ENCODE measurements around the gene RPL7L1. TPM values are rescaled to one million over a fixed set of nuclear protein-coding genes. Genes with fewer than 3 reads are reported as not detected.
A peak's percentile ranks its signal among the peaks of the same experiment; 100 is the strongest.

RPL7L1 gene
- total and polyA plus RNA-seq, 2 of the 13 experiments (the other 11 are each of a cell fraction or from before 2014, with no cell fraction given) = 51.6 to 179 TPM

DNA sequence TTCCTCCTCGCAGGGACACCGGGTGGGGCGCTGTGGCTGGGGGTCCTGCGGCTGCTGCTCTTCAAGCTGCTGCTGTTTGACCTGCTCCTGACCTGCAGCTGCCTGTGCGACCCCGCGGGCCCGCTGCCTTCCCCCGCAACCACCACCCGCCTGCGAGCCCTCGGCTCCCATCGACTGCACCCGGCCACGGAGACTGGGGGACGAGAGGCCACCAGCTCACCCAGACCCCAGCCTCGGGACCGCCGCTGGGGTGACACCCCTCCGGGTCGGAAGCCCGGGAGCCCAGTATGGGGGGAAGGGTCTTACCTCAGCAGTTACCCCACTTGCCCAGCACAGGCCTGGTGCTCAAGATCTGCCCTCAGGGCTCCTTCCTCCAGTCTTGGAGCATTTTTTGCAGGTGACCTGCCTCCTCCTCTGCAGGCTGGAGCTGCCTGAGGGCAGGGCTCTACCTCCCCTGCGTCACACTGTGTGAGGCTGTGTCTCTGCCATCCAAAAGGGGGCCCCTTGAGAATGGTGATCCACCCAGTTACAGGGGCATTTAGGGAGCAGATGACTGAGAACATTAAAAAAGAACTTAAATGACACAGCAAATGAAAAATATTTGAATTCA is 45.9 kb downstream of the RPL7L1 start (continued):
- TF ChIP-seq, protein P1, sequence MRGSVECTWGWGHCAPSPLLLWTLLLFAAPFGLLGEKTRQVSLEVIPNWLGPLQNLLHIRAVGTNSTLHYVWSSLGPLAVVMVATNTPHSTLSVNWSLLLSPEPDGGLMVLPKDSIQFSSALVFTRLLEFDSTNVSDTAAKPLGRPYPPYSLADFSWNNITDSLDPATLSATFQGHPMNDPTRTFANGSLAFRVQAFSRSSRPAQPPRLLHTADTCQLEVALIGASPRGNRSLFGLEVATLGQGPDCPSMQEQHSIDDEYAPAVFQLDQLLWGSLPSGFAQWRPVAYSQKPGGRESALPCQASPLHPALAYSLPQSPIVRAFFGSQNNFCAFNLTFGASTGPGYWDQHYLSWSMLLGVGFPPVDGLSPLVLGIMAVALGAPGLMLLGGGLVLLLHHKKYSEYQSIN (CRISPR knock-in tag; IDR thresholded peaks at IDR 0.05; ENCODE audit: borderline replicate concordance) = no peak
- TF ChIP-seq MTA3 (CRISPR knock-in tag; IDR thresholded peaks at IDR 0.05) (no peak), ZNF501 (CRISPR knock-in tag; IDR thresholded peaks at IDR 0.05) (0 out of 2 replicates have a peak, but pooled peaks have one; percentile 52), ZBTB7B (CRISPR knock-in tag; IDR thresholded peaks at IDR 0.05) (0 out of 2 replicates have a peak, but pooled peaks have one; percentile 15), ZNF253 (CRISPR knock-in tag; IDR thresholded peaks at IDR 0.05; ENCODE audit: borderline replicate concordance) (no peak), ZSCAN30 (CRISPR knock-in tag; IDR thresholded peaks at IDR 0.05) (no peak), ZNF709 (CRISPR knock-in tag; IDR thresholded peaks at IDR 0.05) (no peak), CREB1 (IDR thresholded peaks at IDR 0.05) (no peak), CREB1 (CRISPR knock-in tag; IDR thresholded peaks at IDR 0.05) (no peak), PRPF4 (IDR thresholded peaks at IDR 0.05; ENCODE audit: low read depth, low read length, poor library complexity, severe bottlenecking) (no peak), ZKSCAN8 (CRISPR knock-in tag; IDR thresholded peaks at IDR 0.05; ENCODE audit: borderline replicate concordance) (no peak), EZH2 (conservative IDR thresholded peaks at IDR 0.05; ENCODE audit: low read depth, low read length) (no peak), ZKSCAN1 (IDR thresholded peaks at IDR 0.05; ENCODE audit: low read length) (no peak), NAIF1 (CRISPR knock-in tag; IDR thresholded peaks at IDR 0.05; ENCODE audit: borderline replicate concordance) (no peak), ISL2 (CRISPR knock-in tag; IDR thresholded peaks at IDR 0.05) (no peak), PCBP2 (optimal IDR thresholded peaks at IDR 0.05; ENCODE audit: low read depth, low read length, poor library complexity, severe bottlenecking) (no peak), HNRNPUL1 (IDR thresholded peaks at IDR 0.05; ENCODE audit: low read depth, low read length) (no peak), MED8 (CRISPR knock-in tag; IDR thresholded peaks at IDR 0.05; ENCODE audit: insufficient replicate concordance) (no peak), ZNF768 (CRISPR knock-in tag; IDR thresholded peaks at IDR 0.05) (0 out of 2 replicates have a peak, but pooled peaks have one; percentile 12)
- TF ChIP-seq, protein P2, sequence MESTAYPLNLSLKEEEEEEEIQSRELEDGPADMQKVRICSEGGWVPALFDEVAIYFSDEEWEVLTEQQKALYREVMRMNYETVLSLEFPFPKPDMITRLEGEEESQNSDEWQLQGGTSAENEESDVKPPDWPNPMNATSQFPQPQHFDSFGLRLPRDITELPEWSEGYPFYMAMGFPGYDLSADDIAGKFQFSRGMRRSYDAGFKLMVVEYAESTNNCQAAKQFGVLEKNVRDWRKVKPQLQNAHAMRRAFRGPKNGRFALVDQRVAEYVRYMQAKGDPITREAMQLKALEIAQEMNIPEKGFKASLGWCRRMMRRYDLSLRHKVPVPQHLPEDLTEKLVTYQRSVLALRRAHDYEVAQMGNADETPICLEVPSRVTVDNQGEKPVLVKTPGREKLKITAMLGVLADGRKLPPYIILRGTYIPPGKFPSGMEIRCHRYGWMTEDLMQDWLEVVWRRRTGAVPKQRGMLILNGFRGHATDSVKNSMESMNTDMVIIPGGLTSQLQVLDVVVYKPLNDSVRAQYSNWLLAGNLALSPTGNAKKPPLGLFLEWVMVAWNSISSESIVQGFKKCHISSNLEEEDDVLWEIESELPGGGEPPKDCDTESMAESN (CRISPR knock-in tag; conservative IDR thresholded peaks at IDR 0.05) = peak; percentile 72; the same call in 1 of the 2 replicates
- TF ChIP-seq, protein P3, sequence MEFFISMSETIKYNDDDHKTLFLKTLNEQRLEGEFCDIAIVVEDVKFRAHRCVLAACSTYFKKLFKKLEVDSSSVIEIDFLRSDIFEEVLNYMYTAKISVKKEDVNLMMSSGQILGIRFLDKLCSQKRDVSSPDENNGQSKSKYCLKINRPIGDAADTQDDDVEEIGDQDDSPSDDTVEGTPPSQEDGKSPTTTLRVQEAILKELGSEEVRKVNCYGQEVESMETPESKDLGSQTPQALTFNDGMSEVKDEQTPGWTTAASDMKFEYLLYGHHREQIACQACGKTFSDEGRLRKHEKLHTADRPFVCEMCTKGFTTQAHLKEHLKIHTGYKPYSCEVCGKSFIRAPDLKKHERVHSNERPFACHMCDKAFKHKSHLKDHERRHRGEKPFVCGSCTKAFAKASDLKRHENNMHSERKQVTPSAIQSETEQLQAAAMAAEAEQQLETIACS (CRISPR knock-in tag; IDR thresholded peaks at IDR 0.05) = no peak
- TF ChIP-seq, protein P4, sequence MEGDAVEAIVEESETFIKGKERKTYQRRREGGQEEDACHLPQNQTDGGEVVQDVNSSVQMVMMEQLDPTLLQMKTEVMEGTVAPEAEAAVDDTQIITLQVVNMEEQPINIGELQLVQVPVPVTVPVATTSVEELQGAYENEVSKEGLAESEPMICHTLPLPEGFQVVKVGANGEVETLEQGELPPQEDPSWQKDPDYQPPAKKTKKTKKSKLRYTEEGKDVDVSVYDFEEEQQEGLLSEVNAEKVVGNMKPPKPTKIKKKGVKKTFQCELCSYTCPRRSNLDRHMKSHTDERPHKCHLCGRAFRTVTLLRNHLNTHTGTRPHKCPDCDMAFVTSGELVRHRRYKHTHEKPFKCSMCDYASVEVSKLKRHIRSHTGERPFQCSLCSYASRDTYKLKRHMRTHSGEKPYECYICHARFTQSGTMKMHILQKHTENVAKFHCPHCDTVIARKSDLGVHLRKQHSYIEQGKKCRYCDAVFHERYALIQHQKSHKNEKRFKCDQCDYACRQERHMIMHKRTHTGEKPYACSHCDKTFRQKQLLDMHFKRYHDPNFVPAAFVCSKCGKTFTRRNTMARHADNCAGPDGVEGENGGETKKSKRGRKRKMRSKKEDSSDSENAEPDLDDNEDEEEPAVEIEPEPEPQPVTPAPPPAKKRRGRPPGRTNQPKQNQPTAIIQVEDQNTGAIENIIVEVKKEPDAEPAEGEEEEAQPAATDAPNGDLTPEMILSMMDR (CRISPR knock-in tag; IDR thresholded peaks at IDR 0.05) = peak; percentile 28; the same call in 1 of the 2 replicates
- TF ChIP-seq, protein P5, sequence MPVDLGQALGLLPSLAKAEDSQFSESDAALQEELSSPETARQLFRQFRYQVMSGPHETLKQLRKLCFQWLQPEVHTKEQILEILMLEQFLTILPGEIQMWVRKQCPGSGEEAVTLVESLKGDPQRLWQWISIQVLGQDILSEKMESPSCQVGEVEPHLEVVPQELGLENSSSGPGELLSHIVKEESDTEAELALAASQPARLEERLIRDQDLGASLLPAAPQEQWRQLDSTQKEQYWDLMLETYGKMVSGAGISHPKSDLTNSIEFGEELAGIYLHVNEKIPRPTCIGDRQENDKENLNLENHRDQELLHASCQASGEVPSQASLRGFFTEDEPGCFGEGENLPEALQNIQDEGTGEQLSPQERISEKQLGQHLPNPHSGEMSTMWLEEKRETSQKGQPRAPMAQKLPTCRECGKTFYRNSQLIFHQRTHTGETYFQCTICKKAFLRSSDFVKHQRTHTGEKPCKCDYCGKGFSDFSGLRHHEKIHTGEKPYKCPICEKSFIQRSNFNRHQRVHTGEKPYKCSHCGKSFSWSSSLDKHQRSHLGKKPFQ (CRISPR knock-in tag; IDR thresholded peaks at IDR 0.05; ENCODE audit: insufficient replicate concordance) = no peak
